HCT116 (cell line): ENCODE measurements around the gene COL20A1. TPM values are rescaled to one million over a fixed set of nuclear protein-coding genes. Genes with fewer than 3 reads are reported as not detected.

ENCODE experiments used
- ATAC-seq: fragments of 200-7000 bp; cut with Tn5 transposase; 2 replicates; pipeline ENCODE4 v1.9.1; 2020; ENCODE audit warnings: mild to moderate bottlenecking, moderate library complexity
- BruUV-seq: library from RNA; stranded (reverse); fragments of 400-500 nt; replicated peaks from 2 replicates; lab custom pipeline; 2021; lab: Mats Ljungman, UMichigan
- CTCF ChIA-PET: fragments of 300-600 bp; sonication (Branson Sonifier 250); formaldehyde crosslinking; loops from one replicate; lab custom pipeline; 2021; ENCODE audit warnings: antibody characterized with exemption; lab: Charles Lee
- POLR2A ChIA-PET: fragments of 300-600, 350-600 bp; sonication (Branson Sonifier 250); formaldehyde crosslinking; loops from one replicate; lab custom pipeline; 2021; ENCODE audit warnings: antibody characterized with exemption; lab: Charles Lee
- RAD21 ChIA-PET, 2 experiments: fragments of 300-600 bp; sonication (Branson Sonifier 250); formaldehyde crosslinking; loops; one replicate each; lab custom pipeline; 2023; ENCODE audit warnings: low total read pairs in 2 of 2; ENCODE audit not compliant: uncharacterized antibody in 2 of 2, unreplicated experiment in 2 of 2, low non-redundant PET in 1 of 2; lab: Charles Lee
- DNase-seq: peaks from one replicate; pipeline ENCODE4 v3.0.0-alpha.2; 2010; ENCODE audit warnings: low read depth, low spot score
- H2AFZ ChIP-seq: fragments of 200-600 bp; shearing (Covaris generic), sonication (generic); 2 replicates; pipeline ENCODE4 v1.6.1; 2017; ENCODE audit warnings: low read depth, mixed run types, mixed read lengths, antibody characterized with exemption, low read length; ENCODE audit not compliant: poor library complexity, severe bottlenecking
- H3K27ac ChIP-seq: 2 replicates; pipeline ENCODE4 v1.5.1; 2012; ENCODE audit warnings: low read depth, low read length
- H3K27me3 ChIP-seq: fragments of 200-600 bp; sonication (generic); 2 replicates; pipeline ENCODE4 v1.6.1; 2016; ENCODE audit warnings: mixed run types, low read length, mixed read lengths; ENCODE audit not compliant: insufficient read depth
- H3K36me3 ChIP-seq, 2 experiments: fragments of 200-500 bp in 1 of 2; fragments of 200-600 bp in 1 of 2; sonication (Bioruptor generic) in 1 of 2; sonication (generic) in 1 of 2; 2 replicates each; pipeline versions ENCODE4 v1.5.1 to v1.6.1; 2014 to 2016; ENCODE audit warnings: low read length in 2 of 2, inconsistent platforms in 1 of 2, mixed read lengths in 1 of 2, mixed run types in 1 of 2; ENCODE audit not compliant: insufficient read depth in 2 of 2, control insufficient read depth in 1 of 2
- H3K4me1 ChIP-seq, 2 experiments: fragments of 200-600 bp in 1 of 2; sonication (generic) in 1 of 2; 2 replicates each; pipeline versions ENCODE4 v1.5.1 to v1.6.1; 2012 to 2017; ENCODE audit warnings: low read length in 2 of 2, inconsistent platforms in 1 of 2, mild to moderate bottlenecking in 1 of 2, mixed read lengths in 1 of 2, mixed run types in 1 of 2, moderate library complexity in 1 of 2; ENCODE audit not compliant: insufficient read depth in 2 of 2, control insufficient read depth in 1 of 2
- H3K4me2 ChIP-seq: fragments of 200-600 bp; sonication (generic); 2 replicates; pipeline ENCODE4 v1.6.1; 2017; ENCODE audit warnings: mixed run types, low read length, mixed read lengths
- H3K4me3 ChIP-seq, 2 experiments: fragments of 200-600 bp in 1 of 2; sonication (generic) in 1 of 2; replicated peaks in 1 of 2; 2 replicates each; pipeline ENCODE4 v1.5.1; 2011 to 2016; ENCODE audit warnings: low read length in 2 of 2, control low read depth in 1 of 2, low read depth in 1 of 2, mild to moderate bottlenecking in 1 of 2, mixed read lengths in 1 of 2, mixed run types in 1 of 2
- H3K79me2 ChIP-seq: fragments of 200-600 bp; sonication (generic); 2 replicates; pipeline ENCODE4 v1.6.1; 2017; ENCODE audit warnings: mild to moderate bottlenecking, mixed run types, low read length, moderate library complexity, mixed read lengths; ENCODE audit not compliant: insufficient read depth
- H3K9ac ChIP-seq: fragments of 200-600 bp; sonication (generic); 2 replicates; pipeline ENCODE4 v1.6.1; 2016; ENCODE audit warnings: low read length, mixed read lengths
- H3K9me2 ChIP-seq: fragments of 200-600 bp; sonication (generic), shearing (Covaris generic); 2 replicates; pipeline ENCODE4 v1.6.1; 2017; ENCODE audit warnings: mixed run types, mild to moderate bottlenecking, moderate library complexity; ENCODE audit not compliant: insufficient read depth
- H3K9me3 ChIP-seq, 2 experiments: fragments of 200-500 bp in 1 of 2; fragments of 200-600 bp in 1 of 2; sonication (Bioruptor generic) in 1 of 2; sonication (generic) in 1 of 2; 2 replicates each; pipeline ENCODE4 v1.6.1; 2014 to 2017; ENCODE audit warnings: low read length in 2 of 2, mixed read lengths in 2 of 2, inconsistent platforms in 1 of 2, low read depth in 1 of 2, mild to moderate bottlenecking in 1 of 2, mixed run types in 1 of 2, moderate library complexity in 1 of 2; ENCODE audit not compliant: control insufficient read depth in 1 of 2, insufficient read depth in 1 of 2
- H4K20me1 ChIP-seq: fragments of 200-600 bp; sonication (generic), shearing (Covaris generic); 2 replicates; pipeline ENCODE4 v1.6.1; 2017; ENCODE audit warnings: mixed run types, mild to moderate bottlenecking, moderate library complexity; ENCODE audit not compliant: insufficient read depth
- CEBPB ChIP-seq: IDR thresholded peaks from 2 replicates; pipeline ENCODE4 v1.6.1; 2012; ENCODE audit warnings: low read depth
- EGR1 ChIP-seq: IDR thresholded peaks from 2 replicates; pipeline ENCODE4 v1.6.1; 2012; ENCODE audit warnings: low read depth
- ELF1 ChIP-seq: IDR thresholded peaks from 2 replicates; pipeline ENCODE4 v1.6.1; 2012; ENCODE audit warnings: low read depth, borderline replicate concordance
- EZH2 ChIP-seq: fragments of 200-600 bp; sonication (generic); IDR thresholded peaks from 2 replicates; pipeline ENCODE4 v1.6.1; 2017; ENCODE audit warnings: antibody characterized with exemption, mixed run types
- EZH2phosphoT487 ChIP-seq: fragments of 200-600 bp; IDR thresholded peaks from 2 replicates; pipeline ENCODE4 v1.6.1; 2018; ENCODE audit warnings: antibody characterized with exemption, borderline replicate concordance
- FOSL1 ChIP-seq: IDR thresholded peaks from 2 replicates; pipeline ENCODE4 v1.6.1; 2012; ENCODE audit warnings: low read depth
- JUND ChIP-seq: IDR thresholded peaks from 2 replicates; pipeline ENCODE4 v1.6.1; 2012
- POLR2AphosphoS5 ChIP-seq: IDR thresholded peaks from 2 replicates; pipeline ENCODE4 v1.6.1; 2011; ENCODE audit warnings: mild to moderate bottlenecking, low read depth, low read length, moderate library complexity
- RAD21 ChIP-seq: IDR thresholded peaks from 2 replicates; pipeline ENCODE4 v1.6.1; 2012; ENCODE audit warnings: low read depth, mild to moderate bottlenecking
- TCF7L2 ChIP-seq: IDR thresholded peaks from 2 replicates; pipeline ENCODE4 v1.7.0; 2011; ENCODE audit warnings: borderline replicate concordance, inconsistent platforms; ENCODE audit not compliant: insufficient read depth, insufficient read length; ENCODE audit errors: extremely low read depth
- intact Hi-C: fragments of 100-400 bp; cut with micrococcal nuclease; formaldehyde crosslinking; loops from 2 replicates; pipeline ENCODE4 v1.10.0; 2022
- total RNA-seq: library from RNA; stranded (reverse); gene quantifications from one replicate; pipeline ENCODE4 v1.2.1, GENCODE V29; 2021; ENCODE audit not compliant: unreplicated experiment
- TF ChIP-seq, protein P1 (sequence below), 3 experiments: fragments of 200-600 bp in 1 of 3; sonication (generic) in 1 of 3; IDR thresholded peaks in 2 of 3; conservative IDR thresholded peaks in 1 of 3; 2 replicates each; pipeline ENCODE4 v1.5.1; 2012 to 2017; ENCODE audit warnings: low read depth in 2 of 3, low read length in 2 of 3, antibody characterized with exemption in 1 of 3, borderline replicate concordance in 1 of 3, control low read depth in 1 of 3, mild to moderate bottlenecking in 1 of 3, mixed read lengths in 1 of 3, mixed run types in 1 of 3, moderate library complexity in 1 of 3; ENCODE audit not compliant: insufficient read depth in 1 of 3
- TF ChIP-seq, protein P2 (sequence below): IDR thresholded peaks from 2 replicates; pipeline ENCODE4 v1.6.1; 2012
- TF ChIP-seq, protein P3 (sequence below): IDR thresholded peaks from 2 replicates; pipeline ENCODE4 v1.6.1; 2012; ENCODE audit warnings: low read depth
- TF ChIP-seq, protein P4 (sequence below): IDR thresholded peaks from 2 replicates; pipeline ENCODE4 v1.6.1; 2011; ENCODE audit warnings: mild to moderate bottlenecking, low read length, moderate library complexity; ENCODE audit not compliant: insufficient replicate concordance; ENCODE audit errors: extremely low read depth

Gene COL20A1
- total RNA-seq, 1 experiment from 2014 or later, result 0.34 TPM

DNA sequence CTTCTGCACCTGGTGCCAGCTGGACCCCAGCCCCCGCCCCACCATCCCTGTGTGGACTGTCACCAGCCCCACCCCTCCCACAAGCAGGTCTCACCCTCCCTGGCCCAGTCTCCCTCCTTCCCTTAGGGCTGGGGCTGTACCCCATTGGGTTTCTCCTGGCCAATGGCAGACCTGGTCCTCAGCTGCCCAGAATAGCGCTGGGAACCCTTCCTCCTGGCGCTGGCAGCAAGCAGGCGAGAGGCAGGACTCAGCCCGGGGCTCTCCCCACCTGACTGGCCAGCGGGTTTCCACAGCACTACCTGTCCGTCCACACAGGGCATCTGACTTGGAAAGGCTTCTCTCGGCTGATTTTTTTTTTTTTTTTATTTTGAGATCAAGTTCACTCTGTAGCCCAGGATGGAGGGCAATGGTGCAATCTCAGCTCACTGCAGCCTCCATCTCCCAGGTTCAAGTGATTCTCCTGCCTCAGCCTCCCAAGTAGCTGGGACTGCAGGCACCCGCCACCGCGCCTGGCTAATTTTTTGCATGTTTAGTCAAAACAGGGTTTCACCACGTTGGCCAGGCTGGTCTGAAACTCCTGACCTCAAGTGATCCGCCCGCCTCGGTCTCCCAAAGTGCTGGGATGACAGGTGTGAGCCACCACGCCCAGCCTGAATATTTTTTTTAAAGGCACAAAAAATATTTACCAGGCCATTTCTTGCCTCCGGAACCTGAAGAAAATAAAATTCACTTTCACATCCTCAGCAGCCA lies 89.7 kb downstream of the COL20A1 start:
- Histone ChIP-seq H2AFZ (no peak overlapping the region), H3K4me3 (no peak overlapping the region), H3K27me3 (no peaks in the 10 kb centered on the region), H3K9me2 (no peaks in the 10 kb centered on the region), H3K4me2 (no peak overlapping the region), H3K9me3 (peaks cover 14 to 24% of the 10 kb centered on the region in 2 experiments; a peak in 2 of 4 replicates), H3K27ac (no peak overlapping the region), H3K79me2 (no peaks in the 10 kb centered on the region), H4K20me1 (no peaks in the 10 kb centered on the region), H3K9ac (no peak overlapping the region), H3K36me3 (no peaks in the 10 kb centered on the region), H3K4me1 (no peaks in the 10 kb centered on the region)
- RAD21 ChIA-PET, result interaction anchor here (1.2 to 1.6 kb wide), 2 partner anchors 73 kb away, joined by 5 to 9 read pairs; no protein-coding TSS in a partner anchor
- intact Hi-C loops, result loop anchor here (1.0 kb wide), 1 partner anchor 73 kb away; no protein-coding TSS in a partner anchor
- POLR2A ChIA-PET, result no interaction called here
- DNase-seq (no peak), ATAC-seq (peak; percentile 39)
- BruUV-seq, result no TSS peak
- TF ChIP-seq, protein P1, sequence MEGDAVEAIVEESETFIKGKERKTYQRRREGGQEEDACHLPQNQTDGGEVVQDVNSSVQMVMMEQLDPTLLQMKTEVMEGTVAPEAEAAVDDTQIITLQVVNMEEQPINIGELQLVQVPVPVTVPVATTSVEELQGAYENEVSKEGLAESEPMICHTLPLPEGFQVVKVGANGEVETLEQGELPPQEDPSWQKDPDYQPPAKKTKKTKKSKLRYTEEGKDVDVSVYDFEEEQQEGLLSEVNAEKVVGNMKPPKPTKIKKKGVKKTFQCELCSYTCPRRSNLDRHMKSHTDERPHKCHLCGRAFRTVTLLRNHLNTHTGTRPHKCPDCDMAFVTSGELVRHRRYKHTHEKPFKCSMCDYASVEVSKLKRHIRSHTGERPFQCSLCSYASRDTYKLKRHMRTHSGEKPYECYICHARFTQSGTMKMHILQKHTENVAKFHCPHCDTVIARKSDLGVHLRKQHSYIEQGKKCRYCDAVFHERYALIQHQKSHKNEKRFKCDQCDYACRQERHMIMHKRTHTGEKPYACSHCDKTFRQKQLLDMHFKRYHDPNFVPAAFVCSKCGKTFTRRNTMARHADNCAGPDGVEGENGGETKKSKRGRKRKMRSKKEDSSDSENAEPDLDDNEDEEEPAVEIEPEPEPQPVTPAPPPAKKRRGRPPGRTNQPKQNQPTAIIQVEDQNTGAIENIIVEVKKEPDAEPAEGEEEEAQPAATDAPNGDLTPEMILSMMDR (IDR thresholded peaks at IDR 0.05 in 2 of 3, conservative IDR thresholded peaks at IDR 0.05 in 1 of 3; ENCODE audit: borderline replicate concordance in 1 of 3, insufficient read depth in 1 of 3, low read depth in 2 of 3, low read length in 2 of 3), result no peak
- TF ChIP-seq EZH2phosphoT487 (no peak), EGR1 (no peak), TCF7L2 (no peak), JUND (no peak), EZH2 (no peak), CEBPB (no peak), POLR2AphosphoS5 (no peak), RAD21 (no peak), ELF1 (no peak), FOSL1 (no peak)
- TF ChIP-seq, protein P2, sequence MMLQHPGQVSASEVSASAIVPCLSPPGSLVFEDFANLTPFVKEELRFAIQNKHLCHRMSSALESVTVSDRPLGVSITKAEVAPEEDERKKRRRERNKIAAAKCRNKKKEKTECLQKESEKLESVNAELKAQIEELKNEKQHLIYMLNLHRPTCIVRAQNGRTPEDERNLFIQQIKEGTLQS, result no peak
- TF ChIP-seq, protein P3, sequence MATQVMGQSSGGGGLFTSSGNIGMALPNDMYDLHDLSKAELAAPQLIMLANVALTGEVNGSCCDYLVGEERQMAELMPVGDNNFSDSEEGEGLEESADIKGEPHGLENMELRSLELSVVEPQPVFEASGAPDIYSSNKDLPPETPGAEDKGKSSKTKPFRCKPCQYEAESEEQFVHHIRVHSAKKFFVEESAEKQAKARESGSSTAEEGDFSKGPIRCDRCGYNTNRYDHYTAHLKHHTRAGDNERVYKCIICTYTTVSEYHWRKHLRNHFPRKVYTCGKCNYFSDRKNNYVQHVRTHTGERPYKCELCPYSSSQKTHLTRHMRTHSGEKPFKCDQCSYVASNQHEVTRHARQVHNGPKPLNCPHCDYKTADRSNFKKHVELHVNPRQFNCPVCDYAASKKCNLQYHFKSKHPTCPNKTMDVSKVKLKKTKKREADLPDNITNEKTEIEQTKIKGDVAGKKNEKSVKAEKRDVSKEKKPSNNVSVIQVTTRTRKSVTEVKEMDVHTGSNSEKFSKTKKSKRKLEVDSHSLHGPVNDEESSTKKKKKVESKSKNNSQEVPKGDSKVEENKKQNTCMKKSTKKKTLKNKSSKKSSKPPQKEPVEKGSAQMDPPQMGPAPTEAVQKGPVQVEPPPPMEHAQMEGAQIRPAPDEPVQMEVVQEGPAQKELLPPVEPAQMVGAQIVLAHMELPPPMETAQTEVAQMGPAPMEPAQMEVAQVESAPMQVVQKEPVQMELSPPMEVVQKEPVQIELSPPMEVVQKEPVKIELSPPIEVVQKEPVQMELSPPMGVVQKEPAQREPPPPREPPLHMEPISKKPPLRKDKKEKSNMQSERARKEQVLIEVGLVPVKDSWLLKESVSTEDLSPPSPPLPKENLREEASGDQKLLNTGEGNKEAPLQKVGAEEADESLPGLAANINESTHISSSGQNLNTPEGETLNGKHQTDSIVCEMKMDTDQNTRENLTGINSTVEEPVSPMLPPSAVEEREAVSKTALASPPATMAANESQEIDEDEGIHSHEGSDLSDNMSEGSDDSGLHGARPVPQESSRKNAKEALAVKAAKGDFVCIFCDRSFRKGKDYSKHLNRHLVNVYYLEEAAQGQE, result no peak
- TF ChIP-seq, protein P4, sequence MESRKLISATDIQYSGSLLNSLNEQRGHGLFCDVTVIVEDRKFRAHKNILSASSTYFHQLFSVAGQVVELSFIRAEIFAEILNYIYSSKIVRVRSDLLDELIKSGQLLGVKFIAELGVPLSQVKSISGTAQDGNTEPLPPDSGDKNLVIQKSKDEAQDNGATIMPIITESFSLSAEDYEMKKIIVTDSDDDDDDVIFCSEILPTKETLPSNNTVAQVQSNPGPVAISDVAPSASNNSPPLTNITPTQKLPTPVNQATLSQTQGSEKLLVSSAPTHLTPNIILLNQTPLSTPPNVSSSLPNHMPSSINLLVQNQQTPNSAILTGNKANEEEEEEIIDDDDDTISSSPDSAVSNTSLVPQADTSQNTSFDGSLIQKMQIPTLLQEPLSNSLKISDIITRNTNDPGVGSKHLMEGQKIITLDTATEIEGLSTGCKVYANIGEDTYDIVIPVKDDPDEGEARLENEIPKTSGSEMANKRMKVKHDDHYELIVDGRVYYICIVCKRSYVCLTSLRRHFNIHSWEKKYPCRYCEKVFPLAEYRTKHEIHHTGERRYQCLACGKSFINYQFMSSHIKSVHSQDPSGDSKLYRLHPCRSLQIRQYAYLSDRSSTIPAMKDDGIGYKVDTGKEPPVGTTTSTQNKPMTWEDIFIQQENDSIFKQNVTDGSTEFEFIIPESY, result no peak
- CTCF ChIA-PET, result interaction anchor here (1.3 to 3.7 kb wide), 5 partner anchors 26 to 158 kb away, joined by 3 to 55 read pairs (median 5); no protein-coding TSS in a partner anchor
